GM18951 (cell line): ENCODE data around the gene S100A8.

ENCODE experiments used
- POLR2A ChIP-seq: IDR thresholded peaks from 4 replicates; pipeline ENCODE4 v1.6.1; 2011; ENCODE audit warnings: mild to moderate bottlenecking; ENCODE audit not compliant: insufficient read length, insufficient read depth; ENCODE audit errors: extremely low read depth
- in situ Hi-C: fragments of 300-500 bp; cut with MboI; formaldehyde crosslinking; loops from one replicate; pipeline ENCODE4 v1.12.0; 2022; ENCODE audit warnings: low sequenced_read_pairs, mixed read lengths, inconsistent platforms; ENCODE audit not compliant: unreplicated experiment

The S100A8 gene

GRCh38 chr1:153404086-153404635, 13.3 kb upstream of the S100A8 start:
- in situ Hi-C loops, result no loop called here
- no peak for TF ChIP-seq POLR2A

DNA sequence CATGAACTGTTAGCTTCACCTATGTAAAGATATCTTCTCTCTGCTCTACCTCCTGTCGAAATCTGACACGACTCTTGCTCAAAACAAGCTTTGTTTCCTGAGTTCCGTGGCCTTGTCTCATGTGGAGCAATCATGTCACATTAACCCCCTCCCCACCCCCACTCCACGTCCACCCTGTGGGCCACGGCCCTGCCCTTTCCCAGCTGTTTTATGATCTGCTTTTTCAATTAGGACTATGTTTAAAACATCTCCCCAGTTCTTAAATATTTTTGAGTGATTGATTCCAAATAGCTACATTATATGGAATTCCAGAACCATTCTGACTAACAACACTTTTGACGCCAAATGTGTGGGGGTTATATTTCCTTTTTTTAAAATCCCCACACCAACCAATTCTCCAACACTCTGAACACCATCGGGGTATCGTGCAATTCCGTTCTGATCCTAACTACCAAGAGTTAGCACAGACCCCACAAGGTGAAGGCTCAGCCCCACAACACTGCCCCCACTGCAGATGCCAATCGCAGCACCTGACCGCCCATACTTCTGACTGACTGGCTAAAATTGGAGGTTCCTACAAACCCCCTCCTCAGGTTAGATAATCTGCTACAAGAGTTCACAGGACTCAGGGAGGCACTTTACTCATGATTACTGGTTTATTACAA, 12.7 kb upstream of the S100A8 start:
- in situ Hi-C loops, result no loop called here
- no peak for TF ChIP-seq POLR2A

GRCh38 chr1:153402226-153402625, 11.4 kb upstream of the S100A8 start:
- in situ Hi-C loops, result no loop called here
- no peak for TF ChIP-seq POLR2A

- no peak for TF ChIP-seq POLR2A
- in situ Hi-C loops, result no loop called here
Observed at GRCh38 chr1:153401461-153401860, 10.6 kb upstream of the S100A8 start.

GRCh38 chr1:153400244-153400643, 9.4 kb upstream of the S100A8 start:
- in situ Hi-C loops, result no loop called here
- no peak for TF ChIP-seq POLR2A

- in situ Hi-C loops, result no loop called here
- no peak for TF ChIP-seq POLR2A
Observed at GRCh38 chr1:153399401-153400055, 8.7 kb upstream of the S100A8 start.

GRCh38 chr1:153397924-153398651, 7.2 kb upstream of the S100A8 start:
- in situ Hi-C loops, result no loop called here
- no peak for TF ChIP-seq POLR2A

DNA sequence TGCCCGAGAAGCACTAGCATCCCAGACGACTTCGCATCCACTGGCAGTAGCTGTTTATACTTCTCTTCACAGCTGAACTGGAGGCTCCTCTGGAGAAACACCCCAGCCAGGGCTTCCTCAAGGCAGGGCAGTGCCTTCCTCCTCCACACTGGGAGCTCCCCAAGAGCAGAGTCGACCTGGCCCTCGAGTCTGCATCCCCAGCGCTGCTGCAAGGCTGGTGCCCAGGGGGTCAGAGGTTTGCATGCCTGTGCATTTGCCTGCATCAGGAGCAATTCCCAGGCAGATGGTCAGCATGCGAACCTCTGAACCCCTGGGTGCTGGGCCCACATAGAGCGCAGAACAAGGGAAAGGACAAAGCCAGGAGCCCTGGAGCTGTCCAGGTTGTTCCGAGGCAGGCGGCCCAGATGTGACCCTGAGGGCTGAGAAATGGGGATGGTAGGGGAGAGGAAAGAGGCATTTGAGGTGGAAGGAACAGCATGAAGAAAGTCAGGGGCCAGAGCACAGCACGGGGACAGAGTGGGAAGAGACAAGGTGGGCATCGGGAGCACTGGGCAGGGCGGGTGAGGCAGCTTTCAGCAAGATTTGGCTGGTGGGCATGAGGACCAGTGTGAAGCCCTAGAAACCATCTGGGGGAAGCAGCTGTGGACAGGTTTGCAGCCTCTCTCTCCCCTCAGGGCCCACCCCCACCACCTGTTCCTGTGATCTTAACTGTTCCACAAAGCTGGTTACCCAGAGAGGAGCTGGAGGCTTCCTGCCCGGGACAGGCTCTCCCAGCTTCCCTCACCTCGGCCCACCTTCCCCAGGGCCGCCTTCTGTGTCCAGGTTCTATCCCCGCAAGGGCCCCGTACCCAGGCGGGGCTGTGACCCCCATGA, 6.4 kb upstream of the S100A8 start:
- in situ Hi-C loops, result no loop called here
- TF ChIP-seq POLR2A, result no peak

DNA sequence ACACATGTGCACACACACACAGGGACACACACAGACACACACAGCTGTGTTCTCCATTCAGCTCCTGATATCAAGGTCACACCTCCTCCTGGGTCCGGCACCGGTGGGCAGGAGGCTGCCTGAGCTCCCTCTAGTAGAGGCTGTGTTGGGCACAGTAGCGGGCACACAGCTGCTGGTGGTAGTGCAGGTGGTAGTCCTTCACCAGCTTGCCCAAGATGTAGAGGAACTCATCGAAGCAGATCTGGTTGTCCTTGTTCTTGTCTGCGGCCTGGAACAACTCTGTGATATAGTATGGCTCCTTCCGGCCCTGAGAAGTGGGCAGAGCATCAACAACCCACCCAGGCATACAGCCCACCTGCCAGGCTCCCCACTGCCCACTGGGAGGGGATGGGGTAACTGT, 5.6 kb upstream of the S100A8 start:
- TF ChIP-seq POLR2A, result no peak
- in situ Hi-C loops, result no loop called here

DNA sequence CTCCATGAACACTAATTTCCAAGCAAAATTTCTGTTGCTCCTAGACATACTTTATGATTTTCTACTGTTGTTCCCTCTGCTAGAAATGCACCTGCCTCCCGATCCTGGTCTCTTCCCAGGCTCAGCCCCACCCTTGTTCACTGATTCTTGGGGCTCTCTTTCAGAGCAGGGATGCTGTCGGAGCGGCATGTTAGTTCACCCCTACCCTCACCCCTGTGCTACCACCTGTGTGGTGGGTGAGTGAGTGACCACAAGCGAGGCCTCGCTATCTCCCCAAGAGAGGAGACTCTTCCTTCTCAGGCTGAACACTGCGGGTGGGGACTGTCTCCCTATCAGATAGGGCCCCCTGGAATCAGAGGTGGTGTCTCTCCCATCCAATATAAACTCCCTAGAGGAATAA, 4.9 kb upstream of the S100A8 start:
- in situ Hi-C loops, result no loop called here
- TF ChIP-seq POLR2A, result no peak

- no peak for TF ChIP-seq POLR2A
- in situ Hi-C loops, result no loop called here
Observed at GRCh38 chr1:153395136-153395685, 4.3 kb upstream of the S100A8 start.

DNA sequence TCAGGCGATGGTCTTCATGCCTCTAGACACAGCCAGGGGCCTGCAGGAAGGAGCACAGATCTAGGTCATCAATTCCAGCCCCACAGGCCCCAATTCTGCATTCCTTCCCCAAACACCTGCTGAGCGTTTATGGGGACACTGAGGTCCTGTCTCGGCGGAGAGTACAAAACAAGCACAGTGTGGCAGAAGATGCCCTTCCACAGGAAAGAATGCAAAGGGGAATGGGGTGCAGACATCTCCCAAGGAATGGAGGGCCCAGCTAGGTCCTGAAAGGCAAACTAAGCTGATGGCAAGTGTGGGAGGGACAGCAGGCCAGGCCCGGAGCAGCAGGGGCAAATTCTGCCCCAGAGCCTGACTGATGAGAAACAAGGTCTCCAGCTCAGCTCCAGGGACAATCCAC, 3.5 kb upstream of the S100A8 start:
- in situ Hi-C loops, result no loop called here
- TF ChIP-seq POLR2A, result no peak
